HG03354 (cell line): ENCODE measurements around the gene CDO1.
"Not testable (repeated sequence)": the region's sequence is repeated elsewhere in the genome, so short reads cannot be mapped to it uniquely, and the experiment has no call there.

Experiments used
- ATAC-seq: cut with Tn5 transposase; IDR thresholded peaks from one replicate; pipeline ENCODE4 v1.9.1; 2021; ENCODE audit warnings: mild to moderate bottlenecking; ENCODE audit not compliant: unreplicated experiment, poor library complexity, severe bottlenecking

Gene CDO1

DNA sequence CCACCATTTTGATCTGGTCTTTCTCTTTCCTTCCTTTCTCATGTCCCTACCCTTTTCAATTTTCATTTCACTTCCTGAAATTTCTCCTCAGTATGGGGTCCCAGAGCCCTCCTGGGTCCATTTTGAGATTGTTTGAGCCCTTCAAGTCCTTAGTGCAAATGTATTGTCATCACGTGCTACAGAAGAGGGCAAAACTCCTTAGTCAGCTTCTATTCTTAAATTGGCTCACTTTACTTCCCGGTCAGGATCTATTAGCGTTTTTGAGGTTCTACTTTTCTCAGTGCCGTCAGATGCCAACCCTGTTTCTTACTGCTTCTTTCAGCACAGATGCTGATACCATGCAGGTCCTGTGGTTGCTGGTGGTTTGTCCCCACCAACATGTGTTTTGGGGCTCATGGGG lies 19.0 kb upstream of the CDO1 start:
- no peak for ATAC-seq

DNA sequence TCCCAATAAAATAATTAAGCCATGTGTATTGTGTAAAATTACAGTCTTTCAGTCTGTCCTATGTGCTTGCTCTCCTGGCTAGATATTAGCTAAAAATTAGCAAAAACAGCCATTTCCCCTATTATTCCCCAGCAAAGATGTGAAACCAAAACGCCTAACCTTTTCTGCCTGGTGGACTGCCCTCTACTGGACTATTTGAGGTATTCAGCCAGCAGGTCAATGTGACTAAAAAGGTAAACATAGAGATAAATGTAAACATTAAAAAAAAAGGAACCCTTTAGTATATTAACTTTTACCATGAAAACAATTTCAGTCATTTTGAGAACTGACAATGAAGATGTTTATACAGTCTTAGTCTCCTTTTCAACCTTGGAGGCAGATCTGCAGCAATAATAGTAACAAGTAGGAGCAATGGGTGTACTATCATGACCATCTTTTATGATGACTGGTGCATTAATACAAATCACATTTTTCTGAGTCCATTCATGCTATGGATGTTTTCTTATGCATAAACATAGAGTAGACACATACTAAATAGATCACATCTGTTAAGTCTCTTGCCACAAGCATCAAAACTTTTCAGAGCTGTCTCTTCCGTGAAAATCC lies 14.8 kb upstream of the CDO1 start:
- ATAC-seq, result peak; percentile 90

DNA sequence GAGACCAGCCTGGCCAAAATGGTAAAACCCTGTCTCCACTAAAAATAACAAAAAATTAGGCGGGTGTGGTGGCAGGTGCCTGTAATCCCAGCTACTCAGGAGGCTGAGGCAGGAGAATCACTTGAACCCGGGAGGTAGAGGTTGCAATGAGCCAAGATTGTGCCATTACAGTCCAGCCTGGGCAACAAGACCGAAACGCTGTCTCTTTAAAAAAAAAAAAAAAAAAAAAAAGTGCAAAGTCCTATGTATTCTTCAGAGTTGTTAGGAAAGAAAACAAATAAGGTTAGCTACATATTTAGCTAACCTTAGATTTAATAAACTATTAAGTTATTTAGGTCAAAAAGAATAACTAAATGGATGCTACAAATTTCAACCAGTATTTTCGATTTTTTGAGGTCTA lies 13.5 kb upstream of the CDO1 start:
- ATAC-seq, result no peak

DNA sequence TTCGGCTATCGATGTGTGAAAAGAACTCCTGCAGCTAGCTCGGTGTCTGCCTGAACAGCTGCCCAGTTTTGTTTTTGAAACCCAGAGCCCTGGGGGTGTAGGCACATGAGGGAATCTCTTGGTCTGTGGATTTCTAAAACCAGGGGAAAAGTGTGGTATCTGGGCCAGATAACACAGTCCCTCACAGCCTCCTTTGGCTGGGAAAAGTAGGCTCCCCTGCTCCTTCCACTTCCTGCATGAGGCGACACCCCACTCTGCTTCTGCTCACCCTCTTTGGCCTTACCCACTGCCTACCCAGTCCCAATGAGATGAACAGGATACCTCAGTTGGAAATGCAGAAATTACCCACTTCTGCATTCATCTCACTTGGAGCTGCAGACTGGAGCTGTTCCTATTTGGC lies 9.5 kb upstream of the CDO1 start:
- ATAC-seq, result no peak

DNA sequence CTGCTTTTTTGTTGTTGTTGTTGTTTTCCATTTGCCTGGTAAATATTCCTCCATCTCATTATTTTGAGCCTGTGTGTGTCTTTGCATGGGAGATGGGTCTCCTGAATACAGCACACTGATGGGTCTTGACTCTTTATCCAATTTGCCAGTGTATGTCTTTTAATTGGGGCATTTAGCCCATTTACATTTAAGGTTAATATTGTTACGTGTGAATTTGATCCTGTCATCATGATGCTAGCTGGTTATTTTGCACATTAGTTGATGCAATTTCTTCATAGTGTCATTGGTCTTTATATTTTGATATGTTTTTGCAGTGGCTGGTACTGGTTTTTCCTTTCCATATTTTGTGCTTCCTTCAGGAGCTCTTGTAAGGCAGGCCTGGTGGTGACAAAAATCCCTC lies 8.5 kb upstream of the CDO1 start:
- not testable (repeated sequence) for ATAC-seq

DNA sequence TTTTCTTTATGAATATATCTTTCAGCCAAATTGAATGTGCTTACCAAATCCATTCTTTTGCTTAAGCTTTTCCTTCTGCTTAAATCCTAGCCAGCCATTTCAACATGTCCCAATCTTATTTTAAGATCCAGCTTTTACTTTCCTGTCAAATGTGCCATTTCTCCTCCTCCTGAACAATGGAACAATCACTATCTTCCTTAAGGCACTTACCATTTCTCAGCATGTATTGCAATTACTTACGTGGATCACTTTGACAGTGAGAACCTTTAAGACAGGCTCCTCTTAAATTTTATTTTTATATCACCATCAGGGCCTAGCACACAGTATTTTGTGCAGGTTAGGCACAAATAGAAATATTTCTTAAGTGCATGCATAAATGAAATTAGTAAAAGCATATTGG lies 4.4 kb upstream of the CDO1 start:
- no peak for ATAC-seq

DNA sequence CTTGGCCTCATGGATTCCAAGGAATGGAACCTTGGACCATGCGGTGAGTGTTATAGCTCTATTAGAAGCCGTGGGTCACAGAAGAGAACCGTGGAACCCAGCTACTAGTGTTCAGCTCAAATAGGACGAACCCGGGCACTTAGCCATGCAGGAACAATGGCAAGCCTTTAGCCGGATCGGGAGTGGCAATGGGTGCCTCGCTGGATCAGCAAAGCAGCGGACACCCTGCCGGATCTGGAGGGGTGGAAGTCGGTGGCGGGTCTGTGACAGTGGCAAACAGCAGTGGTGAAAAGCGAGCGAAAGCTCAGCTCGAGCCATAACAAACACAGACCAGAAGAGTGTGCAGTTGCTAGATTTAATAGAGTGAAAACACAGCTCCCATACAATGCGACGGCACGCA lies 2.4 kb upstream of the CDO1 start:
- ATAC-seq, result no peak

DNA sequence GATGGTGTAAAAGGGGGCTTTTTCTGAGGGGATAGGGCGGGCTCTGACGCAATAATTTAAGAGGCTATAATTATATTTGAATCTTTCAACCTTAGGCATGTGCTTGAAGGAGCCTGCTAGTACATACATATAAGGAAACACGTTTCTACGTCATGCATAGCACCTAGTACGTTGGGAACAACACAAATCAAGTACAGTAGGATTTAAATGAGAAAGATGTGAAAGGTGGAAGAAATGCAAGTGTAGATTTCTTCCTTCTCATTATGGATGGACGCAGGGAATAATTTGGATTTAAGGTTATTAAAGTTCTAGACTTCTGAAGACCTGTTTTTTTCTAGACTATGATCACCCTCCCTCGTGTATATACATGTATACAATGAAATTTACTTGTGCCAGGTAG lies 927 bp upstream of the CDO1 start:
- ATAC-seq, result no peak

DNA sequence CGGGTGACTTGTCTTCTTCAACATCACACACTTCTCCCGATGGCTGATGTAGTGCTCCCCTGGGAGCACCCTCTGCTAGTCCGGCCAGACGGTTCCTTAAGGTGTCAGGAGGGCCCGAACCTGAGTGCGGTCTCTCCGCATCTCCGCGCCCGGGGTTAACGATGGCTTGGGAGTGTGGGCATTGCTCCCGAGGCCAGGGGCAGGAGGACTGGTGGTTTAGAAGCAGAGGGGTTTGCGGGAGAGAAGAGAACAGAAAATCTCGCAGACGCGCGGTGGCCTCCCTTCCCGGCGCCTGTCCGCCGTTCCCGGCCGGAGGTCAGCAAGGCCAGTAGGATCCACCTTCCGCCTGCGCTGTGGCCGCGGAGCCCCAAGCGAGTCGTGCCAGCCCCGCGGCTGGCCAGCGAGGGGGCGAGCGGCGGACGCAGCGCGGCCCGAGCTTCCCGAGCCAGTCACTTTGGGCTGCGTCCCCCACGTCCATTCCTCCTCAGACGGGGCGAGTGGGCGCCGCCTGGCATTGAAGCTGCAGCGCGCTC lies 700 bp downstream of the CDO1 start:
- peak; percentile 33 for ATAC-seq

DNA sequence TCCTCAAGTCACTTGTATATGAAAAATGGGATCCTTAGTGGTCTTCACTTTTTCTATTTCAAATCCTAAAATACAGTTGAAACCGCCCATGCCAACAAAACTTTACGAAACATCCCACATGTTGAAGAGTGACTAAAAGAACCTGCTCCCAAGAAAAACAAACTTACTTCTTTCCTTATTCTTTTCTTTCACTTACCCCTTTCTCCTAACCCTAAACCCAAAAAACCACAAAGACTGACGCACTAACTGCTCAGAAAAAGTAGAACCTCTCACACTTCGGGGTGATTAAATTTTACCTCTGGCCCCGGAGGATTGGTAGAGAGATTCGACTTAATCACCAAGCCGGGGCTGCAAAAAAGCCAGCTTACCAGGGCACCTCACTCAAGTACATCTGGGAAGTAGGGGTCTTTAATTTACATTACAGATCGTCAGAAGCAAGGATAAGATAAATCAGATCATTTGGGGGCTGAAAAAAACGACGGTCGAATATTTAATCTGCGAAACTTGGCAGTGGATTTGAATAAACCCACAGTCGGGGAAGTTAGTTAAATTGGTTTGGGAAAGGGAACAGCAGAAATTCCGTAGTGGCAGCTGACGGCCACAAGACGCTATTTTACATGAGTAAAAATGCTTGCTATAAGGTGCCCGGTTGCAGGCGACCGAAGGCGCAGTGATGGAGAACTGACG lies 1.3 kb downstream of the CDO1 start:
- no peak for ATAC-seq

DNA sequence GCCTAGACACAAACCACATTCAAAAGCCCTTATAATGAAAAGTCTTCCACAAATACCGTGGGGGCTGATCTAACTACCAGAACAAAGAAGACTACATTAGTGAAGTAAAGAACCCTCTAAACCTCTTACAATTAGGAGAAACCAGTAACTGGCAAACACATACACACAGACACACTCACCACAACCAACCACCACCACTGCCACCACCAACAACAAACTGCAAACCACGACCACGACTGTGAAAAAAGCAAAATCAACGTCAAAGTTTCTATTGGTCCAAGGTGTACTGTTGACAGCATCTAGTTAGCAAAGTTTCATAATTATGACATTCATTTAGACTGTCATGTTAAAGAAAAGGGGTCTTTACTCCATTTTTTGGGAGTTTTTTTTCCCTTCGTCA lies 2.7 kb downstream of the CDO1 start:
- ATAC-seq, result no peak

DNA sequence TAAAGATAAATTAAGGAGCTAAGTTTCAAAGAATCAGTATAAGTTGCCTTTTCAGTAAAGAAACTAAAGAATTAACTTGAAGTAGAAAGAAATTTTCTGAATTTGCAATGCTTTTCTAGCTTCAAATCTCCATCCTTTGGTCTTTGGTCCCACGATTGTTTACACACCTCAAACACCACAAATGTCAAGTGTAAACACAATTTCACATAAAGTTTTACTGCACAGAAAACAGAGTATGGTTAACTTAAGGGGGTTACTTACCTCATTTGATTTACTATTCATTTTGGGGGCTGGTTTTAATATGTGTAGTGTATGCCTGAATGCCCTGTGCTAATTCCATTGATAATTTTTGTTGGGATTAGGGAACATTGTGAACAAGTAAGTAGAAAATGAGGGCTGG lies 4.1 kb downstream of the CDO1 start:
- no peak for ATAC-seq

DNA sequence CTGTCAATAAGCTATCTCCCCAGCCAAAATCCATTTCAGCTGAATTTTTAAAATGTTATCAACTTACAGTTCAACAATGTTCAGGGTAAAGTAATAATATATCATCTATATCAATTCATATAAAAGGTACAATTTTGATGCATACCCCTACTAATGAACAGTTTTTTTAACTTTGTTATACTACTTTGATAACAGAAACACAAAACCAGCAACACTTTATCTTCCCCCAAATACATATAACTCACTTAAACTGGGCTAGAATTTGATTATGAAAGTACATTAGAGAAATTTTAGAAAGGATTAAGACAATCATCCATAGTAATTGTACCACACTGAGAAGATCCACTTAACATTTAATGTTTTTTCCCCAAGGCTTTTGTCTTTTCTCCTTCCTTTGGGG lies 5.1 kb downstream of the CDO1 start:
- no peak for ATAC-seq

DNA sequence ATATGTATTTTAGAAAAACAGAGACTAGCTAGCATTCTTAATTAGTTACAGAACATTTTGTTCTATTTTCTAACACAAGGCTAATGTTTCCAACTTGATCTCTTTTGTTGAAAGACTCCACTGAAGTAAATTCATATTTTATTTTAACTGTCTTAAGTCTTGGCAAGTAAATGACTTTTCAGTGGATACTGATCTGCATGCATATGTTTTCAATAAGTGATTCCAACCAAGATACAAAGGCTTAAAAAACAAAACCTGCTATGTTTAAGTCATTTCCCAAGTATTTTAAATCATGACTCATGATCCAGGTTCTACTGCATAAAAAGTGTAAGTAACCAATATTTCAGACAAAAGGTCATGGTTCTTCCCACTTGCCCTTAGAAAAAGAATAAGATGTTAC lies 5.7 kb downstream of the CDO1 start:
- no peak for ATAC-seq

DNA sequence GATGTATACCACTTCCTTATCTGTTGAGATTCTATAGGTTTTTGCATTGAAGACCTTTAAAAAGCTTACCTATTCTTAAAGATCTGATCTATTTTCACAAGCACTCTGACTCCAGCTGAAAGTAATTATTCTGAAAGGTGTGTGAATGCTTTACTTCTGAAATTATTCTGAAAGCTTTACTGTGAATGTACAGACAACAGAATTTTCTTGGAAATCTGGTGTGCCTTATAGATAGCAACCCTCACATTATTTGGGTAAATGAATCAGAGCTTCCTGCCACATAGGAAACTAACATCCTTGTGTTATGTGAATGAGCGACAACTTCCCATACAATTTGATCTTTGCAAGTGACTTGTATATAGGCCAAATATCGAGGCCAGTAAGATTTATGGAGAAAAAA lies 6.5 kb downstream of the CDO1 start:
- ATAC-seq, result no peak

DNA sequence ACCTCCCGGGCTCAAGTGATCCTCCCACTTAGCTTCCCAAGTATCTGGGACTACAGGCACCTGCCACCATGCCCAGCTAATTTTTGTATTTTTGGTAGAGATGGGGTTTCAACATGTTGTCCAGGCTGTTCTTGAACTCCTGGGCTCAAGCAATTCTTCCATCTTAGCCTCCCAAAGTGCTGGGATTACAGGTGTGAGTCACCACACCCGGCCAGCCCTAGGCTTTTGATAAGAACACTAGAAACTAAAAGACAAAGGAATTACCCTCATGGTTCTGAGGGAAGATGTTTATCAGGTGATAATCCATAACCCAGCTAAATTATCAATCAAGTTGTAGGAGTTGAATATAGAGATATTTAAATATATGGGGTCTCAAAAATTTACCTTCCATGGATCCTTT lies 8.4 kb downstream of the CDO1 start:
- ATAC-seq, result not testable (repeated sequence)

DNA sequence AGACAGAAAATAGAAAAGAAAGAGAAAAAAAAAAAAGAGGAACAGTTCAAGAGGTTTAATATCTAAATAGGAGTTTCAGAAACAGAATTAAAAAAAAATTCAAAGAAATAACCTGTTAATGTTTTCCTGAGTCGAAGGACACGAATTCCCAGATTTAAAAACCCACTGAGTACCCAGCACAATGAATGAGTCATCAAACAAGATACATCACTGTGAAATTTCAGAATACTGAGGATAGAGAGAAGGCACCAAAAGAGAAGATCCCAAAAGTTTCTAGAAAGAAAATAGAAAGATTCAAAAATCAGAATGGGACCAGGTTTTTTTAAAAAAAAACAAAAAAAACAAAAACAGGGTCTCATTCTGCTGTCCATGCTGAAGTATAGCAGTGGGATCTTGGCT lies 8.8 kb downstream of the CDO1 start:
- ATAC-seq, result no peak

DNA sequence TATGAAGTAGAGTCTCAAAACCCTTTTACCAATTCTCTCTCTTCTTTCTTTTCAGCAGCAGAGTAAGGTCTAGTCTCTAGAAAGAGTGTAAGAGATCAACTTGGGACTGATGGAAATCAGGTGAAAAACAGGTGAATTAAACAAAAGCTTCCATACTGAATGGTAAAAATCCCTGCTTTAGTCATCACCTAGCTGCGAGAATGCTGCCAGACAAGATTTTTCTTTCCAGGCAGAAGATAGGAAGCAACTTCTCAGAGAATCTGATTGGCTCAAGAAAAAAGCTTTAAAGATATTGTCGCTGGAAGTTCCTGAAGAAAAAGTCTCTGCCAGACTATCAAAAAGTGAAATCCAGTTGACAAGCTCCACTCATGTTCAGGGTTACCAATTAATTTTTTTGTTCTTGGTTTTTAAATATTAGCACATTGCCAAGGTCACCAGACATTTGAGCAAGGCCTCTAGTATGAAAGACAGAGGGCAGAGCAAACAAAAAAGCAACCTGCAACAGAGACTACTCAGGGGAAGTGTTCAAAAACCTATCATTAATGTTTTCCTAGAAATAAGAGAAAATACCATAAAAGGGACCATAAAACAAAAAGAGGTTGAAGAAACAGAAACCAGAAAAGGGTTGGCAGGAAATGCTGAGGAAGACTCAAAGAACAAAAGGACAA lies 9.3 kb downstream of the CDO1 start:
- no peak for ATAC-seq

DNA sequence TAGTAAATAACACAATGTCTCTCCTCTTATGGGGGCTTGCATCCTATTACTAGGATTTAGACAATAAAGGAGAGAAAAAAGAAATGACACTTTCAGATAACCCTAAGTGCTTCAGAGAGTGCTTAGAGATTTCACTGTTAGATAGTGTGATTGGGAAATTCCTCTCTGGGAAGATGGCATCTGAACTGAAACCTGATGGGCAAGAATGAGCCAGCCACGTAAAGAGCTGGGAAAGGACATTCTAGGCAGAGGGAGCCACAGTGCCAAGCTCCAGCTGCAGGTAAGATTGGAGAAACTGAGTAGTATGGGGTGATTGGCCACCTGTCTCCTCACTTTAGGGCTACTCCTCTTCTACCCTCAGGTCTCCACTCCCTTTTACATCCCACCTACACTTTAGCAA lies 14.5 kb downstream of the CDO1 start:
- no peak for ATAC-seq

DNA sequence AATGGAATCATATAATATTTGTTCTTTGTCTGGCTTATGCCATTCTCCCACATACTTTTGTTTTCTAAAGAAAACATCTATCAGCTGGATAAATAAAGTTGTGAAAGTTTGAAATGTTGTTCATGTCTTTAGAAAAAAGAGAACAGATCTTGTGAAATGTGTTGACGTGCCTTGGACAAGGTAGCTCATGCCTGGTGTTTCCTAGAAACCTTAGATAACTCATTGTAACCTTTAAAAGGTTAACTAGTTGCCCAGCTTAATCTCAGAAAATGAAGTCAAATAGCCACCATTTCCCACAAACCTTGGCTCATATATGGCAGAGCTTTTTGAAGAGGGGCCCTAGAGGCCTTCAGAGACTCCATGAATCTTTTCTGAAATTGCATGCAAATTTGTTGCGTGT lies 15.3 kb downstream of the CDO1 start:
- ATAC-seq, result no peak

DNA sequence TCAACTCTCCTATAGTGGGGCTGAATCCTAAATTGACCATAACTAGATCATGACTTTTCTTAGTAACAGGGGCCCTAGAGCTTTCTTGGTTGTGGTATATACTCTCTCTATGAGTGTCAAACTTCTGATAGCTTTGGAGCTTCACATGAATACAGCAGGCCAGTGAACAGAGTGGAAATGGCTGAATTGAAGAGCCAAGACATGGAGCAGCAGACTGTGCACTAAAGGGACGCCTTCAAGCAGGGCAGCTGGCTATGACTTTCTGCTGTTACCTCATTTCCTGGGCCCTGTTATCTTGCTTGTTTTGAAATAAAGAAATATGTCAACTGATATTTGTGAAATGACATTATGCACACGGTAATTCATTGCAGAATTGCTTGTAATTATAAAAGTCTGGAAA lies 16.4 kb downstream of the CDO1 start:
- ATAC-seq, result no peak
